ENCODE measurements around the gene SH3GLB2.
A peak's percentile ranks its signal among the peaks of the same experiment; 100 is the strongest.
"Not testable (repeated sequence)": the region's sequence is repeated elsewhere in the genome, so short reads cannot be mapped to it uniquely, and the experiment has no call there.

SH3GLB2 gene

GRCh38 chr9:129013674-129014073, 14.5 kb downstream of the SH3GLB2 start:
- DNase-seq, result no peak

DNA sequence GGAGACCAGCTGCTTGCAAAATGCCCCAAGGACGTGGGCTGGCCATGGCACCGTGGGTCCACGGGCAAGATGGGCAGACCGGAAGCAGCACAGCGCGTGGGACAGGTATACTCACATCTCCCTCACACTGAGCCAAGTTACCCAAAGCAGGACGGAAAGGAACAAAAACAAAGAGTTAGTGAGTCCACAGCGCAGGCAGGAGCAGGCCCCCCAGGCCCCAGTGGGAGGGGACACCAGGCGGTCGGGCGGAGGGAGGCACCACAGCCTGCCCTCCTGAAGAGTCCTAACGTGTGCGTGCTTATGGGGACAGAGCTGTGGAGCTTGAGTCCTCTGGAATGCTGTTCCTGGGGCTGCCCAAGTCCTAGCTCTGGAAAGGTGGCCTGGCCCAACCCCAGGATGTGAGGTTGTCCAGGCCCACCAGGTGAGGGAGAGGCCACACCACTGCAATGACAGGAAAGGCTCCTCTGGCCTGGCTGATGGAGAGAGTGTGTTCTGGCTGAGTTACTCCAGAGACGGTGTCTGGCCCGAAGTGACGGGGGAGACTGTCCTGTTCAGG, 15.2 kb downstream of the SH3GLB2 start:
- DNase-seq, result no peak

GRCh38 chr9:129012343-129012742, 15.8 kb downstream of the SH3GLB2 start:
- no peak for DNase-seq

DNA sequence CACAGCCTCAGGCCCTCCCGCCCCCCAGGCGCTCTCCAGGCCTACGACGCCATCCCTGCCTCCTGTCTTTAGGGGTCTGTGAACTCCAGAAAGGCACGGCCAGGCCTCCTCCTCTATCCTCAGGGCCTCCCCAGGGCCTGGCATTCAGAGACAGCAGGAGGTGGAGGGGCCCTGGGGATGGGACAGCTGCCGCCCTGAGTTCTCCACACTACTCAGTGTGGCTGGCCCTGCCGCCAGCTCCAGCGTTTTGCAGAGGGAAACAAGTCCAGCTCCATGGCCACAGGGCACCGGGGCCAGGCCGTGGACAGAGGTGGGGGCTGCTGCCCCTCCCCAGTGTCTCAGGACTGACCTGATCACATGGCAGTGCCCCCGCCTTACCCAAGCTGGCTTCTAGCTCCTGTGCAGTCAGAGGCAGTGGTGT, 16.4 kb downstream of the SH3GLB2 start:
- DNase-seq, result no peak

DNA sequence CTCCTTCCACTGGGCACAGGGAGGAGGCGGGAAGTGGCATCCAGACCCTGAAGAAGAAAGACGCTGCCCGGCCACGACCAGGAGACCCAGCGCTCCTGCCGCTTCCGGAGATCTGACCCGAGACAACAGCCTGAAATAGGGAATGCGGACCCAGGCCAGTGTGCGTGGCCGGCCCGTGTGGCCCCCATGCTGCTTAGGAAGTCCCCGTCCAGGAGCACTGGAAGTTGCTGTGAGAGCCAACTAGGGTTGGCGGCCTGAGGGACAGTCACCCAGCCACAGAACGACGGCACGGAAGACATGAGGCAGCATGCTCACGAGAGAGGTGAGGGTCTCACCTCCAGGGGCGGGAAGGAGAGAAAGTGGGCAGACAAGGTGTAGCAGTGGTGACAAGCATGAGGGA, 17.0 kb downstream of the SH3GLB2 start:
- DNase-seq, result no peak

GRCh38 chr9:129010267-129010975, 17.7 kb downstream of the SH3GLB2 start:
- DNase-seq, result no peak

DNA sequence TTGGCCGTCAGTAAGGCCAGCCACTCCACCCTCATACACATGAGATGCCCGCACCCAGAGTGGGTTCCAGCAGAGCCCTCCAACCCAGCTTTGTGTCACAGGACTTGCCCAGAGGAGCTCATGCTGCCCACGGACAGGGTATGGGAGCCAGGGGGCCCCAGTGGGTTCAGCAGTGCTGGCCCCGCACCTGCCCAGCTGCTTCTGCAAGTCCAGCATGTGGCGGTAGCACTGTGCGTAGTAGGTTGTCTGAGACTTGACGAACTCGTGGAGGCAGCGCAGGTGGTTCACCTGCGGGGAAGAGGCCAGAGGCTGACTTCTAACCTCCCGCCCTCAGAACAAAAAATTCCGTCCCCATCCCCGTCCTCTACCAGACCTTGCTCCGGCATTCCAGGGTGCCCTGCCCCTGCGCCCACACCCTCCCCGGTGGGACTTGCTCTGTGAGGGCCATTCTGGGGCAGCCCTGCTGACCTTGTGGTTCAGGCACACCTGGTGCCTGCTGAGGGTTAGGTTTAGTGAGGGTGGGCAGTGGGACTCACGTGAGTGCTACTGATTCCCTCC, 18.5 kb downstream of the SH3GLB2 start:
- DNase-seq, result no peak

GRCh38 chr9:129008986-129009583, 19.0 kb downstream of the SH3GLB2 start:
- DNase-seq, result no peak

GRCh38 chr9:129008469-129008965, 19.6 kb downstream of the SH3GLB2 start:
- DNase-seq, result no peak

DNA sequence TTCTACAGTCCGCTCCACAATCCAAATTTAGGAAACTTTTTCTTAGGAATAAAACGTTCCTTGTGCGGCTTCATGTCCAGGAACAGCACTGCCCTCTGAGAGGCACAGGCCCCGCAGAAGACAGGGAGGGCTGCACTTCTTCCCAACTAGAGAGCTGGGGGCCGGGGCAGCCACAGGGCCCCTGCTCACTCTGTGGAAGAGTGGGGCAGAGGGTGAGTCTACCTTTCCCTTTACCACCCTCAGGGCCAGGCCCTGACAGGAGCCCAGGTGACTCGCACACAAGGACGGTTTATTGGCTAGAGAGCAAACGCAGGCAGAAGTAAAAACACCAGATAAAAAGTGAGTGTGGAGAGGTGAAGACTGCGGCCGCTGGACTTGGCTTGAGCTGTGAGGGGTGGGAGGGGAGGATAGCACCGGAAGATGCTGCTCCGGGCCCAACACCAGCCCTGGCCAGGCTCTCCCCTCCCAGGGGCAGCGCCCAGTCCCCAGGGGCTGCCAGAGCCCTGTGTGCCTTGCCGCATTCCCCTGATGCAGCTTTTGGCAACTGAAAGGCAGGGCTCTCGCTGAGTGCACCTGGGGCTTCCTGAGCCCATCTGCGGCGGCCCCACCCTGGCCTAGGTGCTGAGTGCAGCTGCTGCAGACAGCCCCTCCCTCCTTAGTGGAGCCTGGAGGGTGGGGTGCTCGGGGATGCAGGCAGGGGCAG, 20.2 kb downstream of the SH3GLB2 start:
- no peak for DNase-seq

GRCh38 chr9:129007035-129007765, 20.9 kb downstream of the SH3GLB2 start:
- no peak for DNase-seq

DNA sequence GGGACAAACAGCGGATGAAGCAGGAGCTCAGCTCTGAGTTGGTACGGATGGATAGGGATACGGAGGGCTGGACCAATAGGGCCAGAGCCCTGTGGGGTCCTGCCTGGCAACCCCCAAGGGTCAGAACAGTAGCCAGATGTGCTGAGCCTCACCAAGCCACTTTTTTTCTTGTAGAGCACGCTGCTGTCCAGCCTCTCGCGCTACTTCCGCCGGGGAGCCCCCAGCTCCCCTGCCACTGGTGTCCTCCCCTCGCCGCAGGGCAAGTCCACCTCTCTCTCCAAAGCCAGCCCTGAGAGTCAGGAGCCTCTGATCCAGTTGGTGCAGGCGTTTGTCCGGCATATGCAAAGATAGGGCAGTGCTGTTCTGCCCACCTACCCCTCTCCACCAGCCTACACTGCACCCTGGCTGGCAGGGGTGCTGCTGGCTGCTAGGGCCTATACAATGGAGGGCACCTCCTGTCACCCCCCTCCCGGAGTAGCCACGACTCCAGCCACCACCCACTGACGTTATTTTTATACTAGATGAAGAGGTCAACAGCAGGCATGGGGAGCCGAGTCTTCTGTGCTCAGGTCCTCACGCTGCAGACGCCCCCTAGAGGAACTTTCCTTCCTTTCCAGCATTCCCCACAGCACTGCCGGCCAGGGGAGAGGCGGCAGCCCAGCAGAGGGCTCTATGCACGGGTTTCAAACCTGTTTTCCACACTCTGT, 21.6 kb downstream of the SH3GLB2 start:
- DNase-seq, result peak; percentile 36

- no peak for DNase-seq
These were observed 22.7 kb downstream of the SH3GLB2 start for GRCh38 chr9:129005336-129005997.

DNA sequence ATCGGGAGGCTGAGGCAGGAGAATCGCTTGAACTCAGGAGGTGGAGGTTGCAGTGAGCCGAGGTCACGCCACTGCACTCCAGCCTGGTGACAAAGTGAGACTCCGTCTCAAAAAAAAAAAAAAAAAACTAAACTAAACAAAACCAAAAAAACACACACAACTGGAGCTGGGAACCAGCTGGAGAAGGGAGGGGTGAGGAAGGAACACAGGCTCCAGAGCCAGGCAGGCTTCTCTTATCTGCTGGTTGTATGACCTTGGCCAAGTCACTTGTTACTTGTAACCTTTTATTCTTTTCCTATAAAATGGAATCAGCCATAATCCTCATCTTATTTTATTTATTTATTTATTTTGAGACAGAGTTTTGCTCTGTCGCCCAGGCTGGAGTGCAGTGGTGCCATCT, 24.0 kb downstream of the SH3GLB2 start:
- DNase-seq, result not testable (repeated sequence)

DNA sequence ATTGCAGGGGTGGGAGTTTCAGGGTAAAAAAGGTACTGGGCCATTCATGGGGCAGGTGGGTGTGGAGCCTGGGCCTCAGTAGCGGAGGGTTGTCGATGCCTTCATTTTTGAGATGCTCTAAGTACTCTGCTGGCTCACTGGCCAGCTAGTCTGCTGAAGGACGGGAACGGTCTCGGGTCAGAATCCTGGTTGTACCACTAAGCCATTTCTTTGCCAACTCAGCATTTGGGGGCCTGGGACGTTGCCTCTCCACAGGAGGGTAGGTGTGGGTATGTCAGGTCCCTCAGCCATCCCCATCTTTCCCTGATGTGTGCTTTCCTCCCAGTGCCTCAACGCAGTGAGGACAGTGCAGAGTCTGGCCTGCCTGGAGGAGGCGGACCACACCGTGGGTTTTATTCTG, 25.1 kb downstream of the SH3GLB2 start:
- DNase-seq, result no peak

DNA sequence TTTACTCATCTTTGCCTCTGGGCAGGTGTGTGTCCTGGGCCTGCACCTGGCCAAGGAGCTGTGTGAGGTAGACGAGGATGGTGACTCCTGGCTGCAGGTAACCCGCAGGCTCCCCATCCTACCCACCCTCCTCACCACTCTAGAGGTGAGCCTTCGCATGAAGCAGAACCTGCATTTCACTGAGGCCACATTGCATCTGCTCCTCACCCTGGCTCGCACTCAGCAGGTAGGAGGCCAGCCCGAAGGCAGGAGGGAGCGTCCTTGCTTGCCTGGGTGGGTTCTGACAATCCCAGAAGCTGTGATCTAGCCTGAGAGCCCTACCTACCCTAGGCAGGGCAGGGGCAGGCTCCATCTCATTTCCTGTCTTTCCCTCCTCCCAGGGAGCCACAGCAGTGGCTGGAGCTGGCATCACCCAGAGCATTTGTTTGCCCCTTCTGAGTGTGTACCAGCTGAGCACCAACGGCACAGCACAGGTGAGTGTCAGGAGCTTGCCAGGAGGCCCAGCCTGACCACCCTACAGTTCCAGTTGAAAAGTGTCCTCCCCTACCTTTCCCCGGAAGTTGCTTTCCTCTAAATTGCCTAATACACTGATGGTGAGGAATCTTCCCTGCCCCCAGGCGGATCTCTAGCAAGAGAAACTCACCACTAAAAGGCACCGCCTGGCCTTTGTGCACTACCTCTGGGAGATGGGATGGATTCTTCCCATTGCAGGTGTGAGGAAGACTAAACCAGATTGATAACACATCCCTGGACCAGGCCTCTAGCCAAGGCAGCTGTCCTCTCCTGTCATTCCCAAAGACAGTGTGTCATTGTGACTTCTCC, 26.4 kb downstream of the SH3GLB2 start:
- no peak for DNase-seq

DNA sequence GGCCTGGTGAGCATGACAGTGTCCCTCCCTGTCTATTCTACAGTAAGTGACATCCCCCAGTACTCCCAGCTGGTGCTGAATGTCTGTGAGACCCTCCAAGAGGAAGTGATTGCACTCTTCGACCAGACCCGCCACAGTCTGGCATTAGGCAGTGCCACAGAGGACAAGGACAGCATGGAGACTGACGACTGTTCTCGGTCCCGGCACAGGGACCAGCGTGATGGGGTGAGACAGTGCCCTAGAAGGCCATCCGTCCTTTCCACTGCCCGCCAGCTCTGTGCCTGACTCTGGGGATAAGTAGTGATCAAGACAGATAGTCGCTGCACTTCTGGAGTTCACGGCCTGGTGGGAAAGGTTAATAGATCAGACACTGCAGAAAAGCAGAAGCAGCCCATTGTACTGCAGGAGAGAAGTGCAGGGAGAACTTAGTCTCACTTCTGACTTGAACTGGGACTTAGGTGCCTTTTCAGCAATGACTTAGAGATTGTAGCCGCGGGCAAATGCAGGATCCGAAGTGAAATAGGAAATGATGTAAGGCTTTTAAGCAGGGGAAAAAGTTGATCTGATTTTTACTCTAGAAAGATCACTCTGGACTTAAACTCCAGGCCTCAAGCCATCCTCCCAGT, 28.4 kb downstream of the SH3GLB2 start:
- no peak for DNase-seq

GRCh38 chr9:128998462-128998861, 29.7 kb downstream of the SH3GLB2 start:
- DNase-seq, result no peak

DNA sequence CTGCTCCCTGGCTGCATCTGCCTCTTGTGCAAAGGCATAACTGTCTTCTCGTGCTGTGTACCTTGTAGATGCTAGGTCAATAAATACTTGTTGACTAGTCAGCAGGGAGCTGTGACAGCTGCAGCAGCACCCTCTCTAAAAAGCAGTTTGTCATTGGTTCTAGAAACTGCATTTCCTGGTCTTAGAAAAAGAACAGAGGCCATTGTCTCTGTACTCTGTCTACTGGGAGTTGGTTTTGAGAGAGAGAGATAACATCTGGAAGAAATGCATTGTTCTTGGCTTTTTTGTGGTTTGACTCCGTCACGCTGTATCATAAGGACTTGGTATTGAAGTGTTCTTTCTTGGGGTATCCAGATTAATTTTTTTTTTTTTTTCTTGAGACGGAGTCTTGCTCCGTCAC, 32.3 kb downstream of the SH3GLB2 start:
- no peak for DNase-seq

DNA sequence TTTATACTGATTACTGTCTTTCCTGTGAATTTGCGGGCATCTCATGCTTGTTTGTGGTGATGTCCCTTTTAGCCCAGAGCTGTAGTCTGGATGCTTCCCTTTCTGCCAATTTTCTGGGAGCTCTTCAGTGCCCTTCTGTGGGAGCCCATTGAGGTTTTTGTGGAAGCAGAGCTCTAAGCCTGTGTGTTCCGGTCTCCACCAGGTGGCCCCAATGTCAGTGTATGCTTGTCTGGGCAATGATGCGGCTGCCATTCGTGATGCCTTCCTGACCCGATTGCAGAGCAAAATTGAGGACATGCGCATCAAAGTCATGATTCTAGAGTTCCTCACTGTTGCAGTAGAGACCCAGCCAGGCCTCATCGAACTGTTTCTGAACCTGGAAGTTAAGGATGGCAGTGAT, 35.1 kb downstream of the SH3GLB2 start:
- no peak for DNase-seq

All from activated CD8-positive, alpha-beta memory T cell treated with anti-CD3 and anti-CD28 coated beads, Interleukin-2, amount 50 U/mL, for 4 hours (primary cell).